ENCODE data around the gene ZFAND6.

Gene ZFAND6

GRCh38 chr15:80127911-80128310, 68.4 kb downstream of the ZFAND6 start:
- Histone ChIP-seq H3K27me3 (replicated peaks) (no peaks in the 10 kb centered on the region), H3K27ac (no peak overlapping the region), H3K36me3 (replicated peaks) (peaks cover 19% of the 10 kb centered on the region), H3K4me3 (ENCODE audit: low read depth, low read length) (no peak overlapping the region)
- in situ Hi-C loops (cut with HindIII; ENCODE audit: low pct_ligation_motif_present, low sequenced_read_pairs), result no loop called here
- no peak for DNase-seq
- no peak for TF ChIP-seq CTCF (IDR thresholded peaks at IDR 0.05; ENCODE audit: low read depth, low read length, missing control alignments)

- TF ChIP-seq CTCF (IDR thresholded peaks at IDR 0.05; ENCODE audit: low read depth, low read length, missing control alignments), result no peak
- Histone ChIP-seq H3K4me3 (ENCODE audit: low read depth, low read length) (no peak overlapping the region), H3K27ac (no peak overlapping the region), H3K36me3 (replicated peaks) (peaks cover 22% of the 10 kb centered on the region), H3K27me3 (replicated peaks) (no peaks in the 10 kb centered on the region)
- in situ Hi-C loops (cut with HindIII; ENCODE audit: low pct_ligation_motif_present, low sequenced_read_pairs), result no loop called here
- DNase-seq, result no peak
Measured at GRCh38 chr15:80132382-80132781, 72.9 kb downstream of the ZFAND6 start.

- TF ChIP-seq CTCF (IDR thresholded peaks at IDR 0.05; ENCODE audit: low read depth, low read length, missing control alignments), result no peak
- Histone ChIP-seq H3K4me3 (ENCODE audit: low read depth, low read length) (no peak overlapping the region), H3K27me3 (replicated peaks) (no peaks in the 10 kb centered on the region), H3K27ac (no peak overlapping the region), H3K36me3 (replicated peaks) (peaks cover 18% of the 10 kb centered on the region)
- DNase-seq, result no peak
- in situ Hi-C loops (cut with HindIII; ENCODE audit: low pct_ligation_motif_present, low sequenced_read_pairs), result no loop called here
Measured at GRCh38 chr15:80136854-80137253, 77.4 kb downstream of the ZFAND6 start.

GRCh38 chr15:80138961-80139360, 79.5 kb downstream of the ZFAND6 start:
- Histone ChIP-seq H3K36me3 (replicated peaks) (peaks cover 13% of the 10 kb centered on the region), H3K4me3 (ENCODE audit: low read depth, low read length) (no peak overlapping the region), H3K27ac (no peak overlapping the region), H3K27me3 (replicated peaks) (no peaks in the 10 kb centered on the region)
- TF ChIP-seq CTCF (IDR thresholded peaks at IDR 0.05; ENCODE audit: low read depth, low read length, missing control alignments), result no peak
- in situ Hi-C loops (cut with HindIII; ENCODE audit: low pct_ligation_motif_present, low sequenced_read_pairs), result no loop called here
- no peak for DNase-seq

- no peak overlapping the region for H3K27ac ChIP-seq
- in situ Hi-C loops (cut with HindIII; ENCODE audit: low pct_ligation_motif_present, low sequenced_read_pairs), result no loop called here
- no peak overlapping the region for H3K4me3 ChIP-seq (ENCODE audit: low read depth, low read length)
- no peak for DNase-seq
- H3K36me3 ChIP-seq (replicated peaks), result peaks cover 6% of the 10 kb centered on the region
- H3K27me3 ChIP-seq (replicated peaks), result no peaks in the 10 kb centered on the region
- no peak for TF ChIP-seq CTCF (IDR thresholded peaks at IDR 0.05; ENCODE audit: low read depth, low read length, missing control alignments)
Measured at GRCh38 chr15:80140909-80141308, 81.4 kb downstream of the ZFAND6 start.

- no peak overlapping the region for H3K27ac ChIP-seq
- no peak for DNase-seq
- in situ Hi-C loops (cut with HindIII; ENCODE audit: low pct_ligation_motif_present, low sequenced_read_pairs), result no loop called here
- no peak for TF ChIP-seq CTCF (IDR thresholded peaks at IDR 0.05; ENCODE audit: low read depth, low read length, missing control alignments)
- H3K36me3 ChIP-seq (replicated peaks), result peaks cover 3% of the 10 kb centered on the region
- H3K4me3 ChIP-seq (ENCODE audit: low read depth, low read length), result no peak overlapping the region
- no peaks in the 10 kb centered on the region for H3K27me3 ChIP-seq (replicated peaks)
Measured at GRCh38 chr15:80141916-80142598, 82.6 kb downstream of the ZFAND6 start.
